Heart right ventricle (tissue), 16 donors: ENCODE measurements around the gene VASN. TPM values are rescaled to one million over a fixed set of nuclear protein-coding genes. Genes with fewer than 3 reads are reported as not detected.
"Not testable (repeated sequence)": the region's sequence is repeated elsewhere in the genome, so short reads cannot be mapped to it uniquely, and the experiment has no call there.

Source experiments
- ATAC-seq, 8 donors: fragments of 200-7000 bp; cut with Tn5 transposase; one replicate each; pipeline ENCODE4 v1.9.1; 2020; ENCODE audit warnings: mild to moderate bottlenecking in 8 of 8, moderate library complexity in 8 of 8, moderate number of reproducible peaks in 1 of 8
- DNase-seq, 2 donors: peaks; one replicate each; pipeline ENCODE4 v3.0.0-alpha.2; 2020
- H3K27ac ChIP-seq, 10 donors: fragments of 200-600 bp; sonication (generic) in 2 of 10; one replicate each; pipeline versions ENCODE4 v1.5.0 to v1.8.0; 2020 to 2022; ENCODE audit warnings: mild to moderate bottlenecking in 3 of 10
- H3K27me3 ChIP-seq, 7 donors: fragments of 200-600 bp; one replicate each; pipeline ENCODE4 v1.8.0; 2021 to 2022; ENCODE audit warnings: mild to moderate bottlenecking in 2 of 7
- H3K36me3 ChIP-seq, 9 donors: fragments of 200-600 bp; sonication (generic) in 1 of 9; one replicate each; pipeline versions ENCODE4 v1.5.0 to v1.8.0; 2020 to 2022; ENCODE audit warnings: mild to moderate bottlenecking in 2 of 9
- H3K4me1 ChIP-seq, 9 donors: fragments of 200-600 bp; sonication (generic) in 1 of 9; one replicate each; pipeline versions ENCODE4 v1.5.0 to v1.8.0; 2020 to 2022; ENCODE audit warnings: mild to moderate bottlenecking in 4 of 9
- H3K4me3 ChIP-seq, 10 donors: fragments of 200-600 bp; sonication (generic) in 2 of 10; one replicate each; pipeline versions ENCODE4 v1.5.0 to v1.8.0; 2020 to 2022; ENCODE audit warnings: mild to moderate bottlenecking in 7 of 10, moderate library complexity in 2 of 10
- H3K9me3 ChIP-seq, 11 donors: fragments of 200-600 bp in 10 of 11; sonication (generic) in 2 of 11; one replicate each; pipeline versions ENCODE4 v1.5.0 to v1.8.0; 2013 to 2022; ENCODE audit warnings: mild to moderate bottlenecking in 2 of 11, control low read depth in 1 of 11, moderate library complexity in 1 of 11
- CTCF ChIP-seq, 9 donors: fragments of 200-600 bp; sonication (generic) in 2 of 9; IDR thresholded peaks; one replicate each; pipeline versions ENCODE4 v1.5.0 to v1.8.0; 2021 to 2022; ENCODE audit warnings: antibody characterized with exemption in 9 of 9, mild to moderate bottlenecking in 5 of 9, moderate library complexity in 1 of 9
- WGBS, 2 donors: extraction: QIAGEN DNeasy Blood & Tissue Kit; methylation state at CpG; one replicate each; pipeline ENCODE4 v1.1.7; 2013; ENCODE audit warnings: inconsistent platforms in 1 of 2; 5-methylcytosine and 5-hydroxymethylcytosine counted together
- intact Hi-C, 10 donors: fragments of 100-400 bp; cut with DNase I; formaldehyde crosslinking; loops; one replicate each; pipeline versions ENCODE4 v1.11.1 to v1.14.2; 2022
- polyA plus RNA-seq, 2 donors: library from polyadenylated mRNA; stranded (reverse); fragments of 200-250 nt; gene quantifications; one replicate each; pipeline ENCODE4 v1.2.3, GENCODE V29; 2013
- total RNA-seq, 10 donors: library from RNA; stranded (reverse); fragmentation: NEBNext Ultra II Directional in 3 of 10; extraction: Animal tissue kit (Norgen Biotek cat#: 25700) in 3 of 10; gene quantifications; one replicate each; pipeline versions ENCODE4 v1.2.1 to v1.2.4, GENCODE V29; 2021 to 2023
- donor health status: Arrhythmogenic right ventricular cardiomyopathy.
- donor health status: ischemic (EF 13 %, LVEDD 7.1; RV severe dilation, severe dysfunction).
- donor health status: healthy with polysubstance abuse.
- donor health status: DM: no; HTN: yes; CAD: no.
- donor health status: DM: no; HTN: no; CAD: no.
- donor health status: ischemic (EF 25% LVEDD 6.9; RV normal size, moderate dysfunction).
- donor health status: ischemic (EF 25% LVEDD 5.7; RV mildly dilated, moderate dysfunction).
- donor health status: healthy.
- donor health status: DM: yes; HTN: yes; CAD: no.
- donor health status: Ischemic cardiomyopathy.
- donor health status: ischemic (EF 35%, LVEDD 5.7; RV mildly dilated, moderate dysfunction).
- donor health status: nonischemic (EF 11% LVEDD 7.7; RV severe dilation, severe dysfunction).
- donor health status: DM: yes; HTN: yes; CAD: no.
- donor health status: PGD.
- donor health status: ischemic (EF 29% LVEDD 5.4; RV normal size, mild dysfunction).
- donor health status: nonischemic (EF 23%, LVEDD 6.1; RV moderate dilation, normal function).

The VASN gene
- total and polyA plus RNA-seq, 12 donors: 3.1 to 27.9 (median 6.0) TPM

- Histone ChIP-seq H3K4me1 (peaks cover 0 to 60% (median 36%) of the 10 kb centered on the region in 9 donors), H3K4me3 (no peak overlapping the region), H3K27ac (peak overlapping the region in 5 of 10 donors; percentile 43 to 68 (median 58)), H3K27me3 (no peaks in the 10 kb centered on the region), H3K9me3 (no peaks in the 10 kb centered on the region), H3K36me3 (peaks cover 0 to 95% (median 0%) of the 10 kb centered on the region in 9 donors)
- DNase-seq (no peak), ATAC-seq (no peak)
- TF ChIP-seq CTCF (IDR thresholded peaks at IDR 0.05): no peak
- intact Hi-C loops: no loop called here
- 89 to 90% methylated on average over 22 of the region's 22 CpGs for WGBS, 2 donors
These were observed 20.2 kb downstream of the VASN start for GRCh38 chr16:4391631-4392381.

- no peaks in the 10 kb centered on the region for H3K9me3 ChIP-seq
- ATAC-seq (peak in 7 of 8 donors; percentile 6 to 57 (median 29)), DNase-seq (no peak)
- WGBS, 2 donors: 51 to 58% methylated on average over 27 of the region's 27 CpGs
- H3K36me3 ChIP-seq: peaks cover 0 to 94% (median 2%) of the 10 kb centered on the region in 9 donors
- peak overlapping the region in 8 of 10 donors; percentile 3 to 69 (median 56) for H3K27ac ChIP-seq
- no peak for TF ChIP-seq CTCF (IDR thresholded peaks at IDR 0.05)
- H3K4me3 ChIP-seq: no peak overlapping the region
- peaks cover 0 to 52% (median 29%) of the 10 kb centered on the region in 9 donors for H3K4me1 ChIP-seq
- H3K27me3 ChIP-seq: no peaks in the 10 kb centered on the region
- intact Hi-C loops: no loop called here
These were observed 21.0 kb downstream of the VASN start for GRCh38 chr16:4392382-4393239.

- Histone ChIP-seq H3K9me3 (no peaks in the 10 kb centered on the region), H3K27ac (peak overlapping the region in 8 of 10 donors; percentile 3 to 69 (median 56)), H3K4me3 (no peak overlapping the region), H3K36me3 (peaks cover 0 to 94% (median 7%) of the 10 kb centered on the region in 9 donors), H3K27me3 (no peaks in the 10 kb centered on the region), H3K4me1 (peaks cover 0 to 46% (median 24%) of the 10 kb centered on the region in 9 donors)
- TF ChIP-seq CTCF (IDR thresholded peaks at IDR 0.05): no peak
- ATAC-seq (no peak), DNase-seq (no peak)
- 71 to 80% methylated on average over 6 of the region's 6 CpGs for WGBS, 2 donors
- intact Hi-C loops: no loop called here
These were observed 21.6 kb downstream of the VASN start for GRCh38 chr16:4393240-4393600.

GRCh38 chr16:4393850-4394249 is 22.2 kb downstream of the VASN start:
- H3K27ac ChIP-seq: peak overlapping the region in 3 of 10 donors; percentile 3 to 47 (median 10)
- H3K27me3 ChIP-seq: not testable (repeated sequence)
- 97% methylated on average over 15 of the region's 15 CpGs for WGBS, 2 donors

More at GRCh38 chr16:4393850-4394249, 22.2 kb downstream of the VASN start:
- intact Hi-C loops, DNase-seq, H3K9me3 ChIP-seq, ATAC-seq, H3K4me3 ChIP-seq: not testable (repeated sequence)
- peaks cover 0 to 94% (median 7%) of the 10 kb centered on the region in 9 donors for H3K36me3 ChIP-seq
- H3K4me1 ChIP-seq: peaks cover 0 to 40% (median 22%) of the 10 kb centered on the region in 9 donors
